GM18505 (cell line): ENCODE measurements around the gene CHCHD6.

Experiments
- ATAC-seq: cut with Tn5 transposase; IDR thresholded peaks from one replicate; pipeline ENCODE4 v1.9.1; 2021; ENCODE audit not compliant: unreplicated experiment
- POLR2A ChIP-seq: IDR thresholded peaks from 4 replicates; pipeline ENCODE4 v1.6.1; 2011; ENCODE audit warnings: borderline replicate concordance; ENCODE audit not compliant: insufficient read depth, insufficient read length; ENCODE audit errors: extremely low read depth

The CHCHD6 gene

DNA sequence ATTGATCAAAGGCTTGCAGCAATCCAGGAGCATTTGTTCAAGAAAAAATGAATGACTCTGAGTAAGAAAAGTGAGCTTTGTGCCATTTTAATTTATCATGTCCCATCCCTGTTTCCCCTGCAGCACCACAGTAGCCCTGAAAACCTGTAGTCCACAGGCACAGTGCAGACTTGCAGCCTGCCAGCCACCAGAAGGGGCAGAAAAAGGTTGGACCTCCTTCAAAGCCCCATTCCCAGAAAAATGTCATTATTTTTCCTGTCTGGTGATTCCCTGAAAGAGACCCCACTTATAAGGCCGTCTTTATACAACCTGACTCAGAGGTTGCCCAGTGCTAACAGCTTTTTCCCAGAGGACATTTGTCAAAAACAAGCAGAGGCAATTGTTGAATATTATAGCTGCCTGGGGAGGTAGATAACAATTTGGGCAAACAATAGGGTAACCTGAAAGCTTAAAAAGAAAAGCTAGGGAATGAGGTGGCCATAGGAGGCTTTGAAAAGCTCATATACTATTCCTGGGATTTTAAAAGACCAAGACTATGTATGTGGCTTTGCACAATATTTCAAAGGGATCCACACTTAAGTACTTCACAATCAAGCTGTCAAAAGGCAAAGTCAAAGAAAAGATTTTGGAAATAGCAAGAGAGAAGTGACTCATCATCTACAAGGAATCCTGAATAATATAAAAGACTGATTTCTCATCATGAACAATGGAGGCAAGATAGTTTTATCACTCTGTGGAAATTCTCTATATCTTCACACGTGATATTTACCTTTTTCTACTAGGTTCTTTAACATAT lies 142.1 kb downstream of the CHCHD6 start:
- TF ChIP-seq POLR2A = no peak
- no peak for ATAC-seq

DNA sequence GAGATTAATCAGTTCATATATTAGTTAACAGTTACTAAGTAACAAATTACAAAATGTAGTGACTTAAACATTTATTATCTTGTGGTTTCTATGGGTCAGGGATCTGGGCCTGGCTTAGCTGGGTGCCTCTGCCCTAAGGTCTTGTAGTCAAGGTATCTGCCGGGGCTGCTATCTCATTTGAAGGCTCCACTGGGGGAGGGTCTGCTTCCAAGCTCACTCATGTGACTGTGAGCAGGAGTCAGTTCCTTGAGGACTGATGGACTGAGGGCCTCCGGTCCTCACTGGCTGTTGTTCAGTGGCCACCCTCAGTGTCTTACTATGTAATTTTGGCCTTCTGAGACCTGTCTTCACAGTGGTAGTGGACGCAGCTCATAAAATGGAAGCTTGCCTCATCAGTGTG lies 143.0 kb downstream of the CHCHD6 start:
- no peak for ATAC-seq
- TF ChIP-seq POLR2A = no peak

GRCh38 chr3:126848991-126849390 lies 145.0 kb downstream of the CHCHD6 start:
- ATAC-seq = no peak
- no peak for TF ChIP-seq POLR2A

- no peak for ATAC-seq
- no peak for TF ChIP-seq POLR2A
Measured at GRCh38 chr3:126849768-126850167, 145.7 kb downstream of the CHCHD6 start.

GRCh38 chr3:126850370-126851085 lies 146.5 kb downstream of the CHCHD6 start:
- no peak for TF ChIP-seq POLR2A
- no peak for ATAC-seq

GRCh38 chr3:126851382-126851781 lies 147.3 kb downstream of the CHCHD6 start:
- ATAC-seq = no peak
- TF ChIP-seq POLR2A = no peak

GRCh38 chr3:126851934-126852333 lies 147.9 kb downstream of the CHCHD6 start:
- no peak for ATAC-seq
- no peak for TF ChIP-seq POLR2A

DNA sequence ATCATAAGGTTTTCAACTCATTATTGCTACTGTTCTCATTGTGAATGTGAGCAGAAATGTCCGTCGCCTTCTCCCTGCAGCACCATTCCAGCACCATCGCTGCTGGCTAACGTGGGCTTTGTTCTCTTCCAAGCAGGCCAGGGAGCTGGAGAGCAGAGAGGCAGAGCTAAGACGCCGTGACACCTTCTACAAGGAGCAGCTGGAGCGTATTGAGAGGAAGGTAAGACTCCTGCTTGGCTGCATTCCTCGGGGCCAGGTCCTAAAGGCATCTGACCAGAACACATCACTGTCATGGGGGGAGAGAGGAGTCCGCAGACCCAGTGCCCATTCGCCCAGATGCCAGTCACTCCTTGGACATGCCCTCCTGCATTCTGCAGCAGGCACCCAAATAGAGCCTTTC lies 148.5 kb downstream of the CHCHD6 start:
- no peak for ATAC-seq
- no peak for TF ChIP-seq POLR2A

DNA sequence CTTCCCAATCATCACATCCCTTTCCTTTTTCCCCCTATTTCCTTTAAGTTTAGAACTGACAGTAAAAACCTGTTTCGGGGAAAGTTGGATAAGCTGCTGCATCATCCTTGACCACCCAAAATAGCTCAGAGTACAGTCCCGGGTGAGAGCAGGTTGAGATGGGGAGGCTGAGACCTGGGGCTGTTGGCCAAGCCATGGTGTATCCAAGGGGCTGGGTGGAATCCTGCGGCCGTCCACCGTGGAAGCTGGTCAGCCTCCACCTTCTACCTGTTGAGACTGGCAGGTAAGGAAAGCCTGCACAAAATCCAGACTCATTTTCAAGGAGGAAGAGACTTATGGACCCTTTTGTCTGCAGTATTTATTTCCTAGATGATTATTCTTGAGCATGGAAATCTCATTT lies 150.6 kb downstream of the CHCHD6 start:
- TF ChIP-seq POLR2A = no peak
- no peak for ATAC-seq

DNA sequence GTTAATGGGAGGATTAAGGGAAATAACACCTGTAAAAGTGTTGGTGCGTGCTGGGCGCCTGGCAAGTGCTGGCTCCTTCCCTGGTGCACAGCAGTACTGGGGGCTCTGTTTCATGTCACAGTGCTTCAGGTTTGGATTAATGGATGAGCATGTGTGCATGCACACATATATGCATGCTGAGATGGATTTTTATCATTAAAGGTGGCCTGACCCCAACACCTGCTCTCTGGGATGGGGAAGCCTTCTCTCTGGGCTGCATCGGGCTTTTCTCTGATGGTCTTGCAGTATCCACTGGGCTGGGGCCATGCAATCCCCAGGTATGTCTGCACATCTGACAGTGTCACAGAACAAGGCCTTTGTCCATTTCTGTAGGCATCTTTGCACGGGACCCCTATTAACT lies 151.3 kb downstream of the CHCHD6 start:
- ATAC-seq = no peak
- no peak for TF ChIP-seq POLR2A

GRCh38 chr3:126857928-126858327 lies 153.9 kb downstream of the CHCHD6 start:
- TF ChIP-seq POLR2A = no peak
- no peak for ATAC-seq

DNA sequence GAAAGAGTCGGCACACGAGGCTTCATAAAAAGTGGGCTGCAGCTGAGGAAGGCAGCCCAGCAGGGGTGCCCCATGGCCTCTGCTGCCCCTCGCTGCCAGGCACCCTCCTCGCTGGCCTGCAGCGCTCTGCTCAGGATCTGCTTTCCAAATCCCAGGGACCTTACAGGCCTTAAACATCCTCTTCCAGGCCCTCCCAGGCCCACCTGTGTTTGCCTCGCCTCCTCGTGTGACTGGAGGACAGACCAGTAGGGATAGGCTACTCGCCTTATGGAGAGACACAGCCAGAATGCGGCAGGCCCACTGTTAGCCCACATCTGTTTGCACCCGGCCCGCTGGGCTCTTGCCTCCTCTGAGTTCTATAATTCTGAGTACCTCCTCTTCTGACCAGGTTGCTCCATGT lies 154.4 kb downstream of the CHCHD6 start:
- ATAC-seq = no peak
- TF ChIP-seq POLR2A = no peak

DNA sequence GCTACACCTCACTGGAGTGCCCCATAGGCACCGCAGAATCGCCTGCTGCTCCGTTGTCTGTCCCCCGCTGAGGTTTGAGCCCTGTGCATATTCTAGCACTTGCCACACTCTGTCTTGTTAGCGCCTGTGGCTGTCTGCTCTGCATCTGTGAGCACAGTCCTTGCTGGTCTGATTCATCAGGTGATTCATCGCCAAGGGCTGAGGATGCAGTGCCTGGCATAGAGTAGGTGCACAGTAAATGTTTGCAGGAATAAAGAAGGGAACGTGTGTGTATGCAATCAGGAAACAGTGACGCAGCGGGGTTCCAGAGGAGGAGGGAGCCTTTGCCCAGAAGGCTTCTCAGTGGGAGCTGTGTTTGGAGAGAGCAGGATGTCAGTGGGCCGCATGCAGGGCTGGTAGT lies 154.8 kb downstream of the CHCHD6 start:
- TF ChIP-seq POLR2A = no peak
- no peak for ATAC-seq
